ENCODE results near the gene CDC27. TPM values are rescaled to one million over a fixed set of nuclear protein-coding genes. Genes with fewer than 3 reads are reported as not detected.

Gene CDC27
- total RNA-seq, 6 experiments from 2014 or later = 27.5 to 50.4 (median 32.9) TPM

DNA sequence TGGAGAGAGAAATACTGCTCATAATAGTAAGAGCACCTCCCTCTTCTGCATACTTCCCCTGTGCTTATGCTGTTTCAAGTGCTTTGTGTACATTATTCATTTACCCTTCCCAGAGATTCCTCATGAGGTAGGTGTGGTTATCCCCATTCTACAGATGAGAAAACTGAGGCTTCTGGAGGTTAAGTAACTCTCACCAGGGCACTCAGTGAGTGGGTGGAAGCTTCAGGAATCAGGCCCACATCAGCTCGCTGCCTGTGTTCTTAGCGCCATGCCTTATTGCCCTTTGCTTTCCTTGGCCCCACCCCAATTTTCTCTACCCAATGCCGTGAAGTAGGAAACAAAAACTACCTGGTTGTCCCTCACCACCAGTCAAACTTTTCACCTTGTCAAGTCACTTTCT, 46.4 kb upstream of the CDC27 start:
- whole genome bisulfite sequencing (ENCODE audit: insufficient coverage, low coverage, low lambda C conversion rate, missing lambda C conversion rate) = 83% methylated on average over 3 of the region's 3 CpGs
- DNase-seq (no peak), ATAC-seq (no peak)
- Histone ChIP-seq H3K4me1 (peaks cover 0 to 18% (median 0%) of the 10 kb centered on the region in 4 donors), H3K9me3 (no peaks in the 10 kb centered on the region), H3K4me3 (no peak overlapping the region), H3K27me3 (no peaks in the 10 kb centered on the region), H3K27ac (no peak overlapping the region), H3K36me3 (no peaks in the 10 kb centered on the region)
- intact Hi-C loops (cut with DNase I) = loop anchor here in 1 of 2 donors (10.0 kb wide), 1 partner anchor 79 kb away; no protein-coding TSS in a partner anchor
- TF ChIP-seq, protein P1, sequence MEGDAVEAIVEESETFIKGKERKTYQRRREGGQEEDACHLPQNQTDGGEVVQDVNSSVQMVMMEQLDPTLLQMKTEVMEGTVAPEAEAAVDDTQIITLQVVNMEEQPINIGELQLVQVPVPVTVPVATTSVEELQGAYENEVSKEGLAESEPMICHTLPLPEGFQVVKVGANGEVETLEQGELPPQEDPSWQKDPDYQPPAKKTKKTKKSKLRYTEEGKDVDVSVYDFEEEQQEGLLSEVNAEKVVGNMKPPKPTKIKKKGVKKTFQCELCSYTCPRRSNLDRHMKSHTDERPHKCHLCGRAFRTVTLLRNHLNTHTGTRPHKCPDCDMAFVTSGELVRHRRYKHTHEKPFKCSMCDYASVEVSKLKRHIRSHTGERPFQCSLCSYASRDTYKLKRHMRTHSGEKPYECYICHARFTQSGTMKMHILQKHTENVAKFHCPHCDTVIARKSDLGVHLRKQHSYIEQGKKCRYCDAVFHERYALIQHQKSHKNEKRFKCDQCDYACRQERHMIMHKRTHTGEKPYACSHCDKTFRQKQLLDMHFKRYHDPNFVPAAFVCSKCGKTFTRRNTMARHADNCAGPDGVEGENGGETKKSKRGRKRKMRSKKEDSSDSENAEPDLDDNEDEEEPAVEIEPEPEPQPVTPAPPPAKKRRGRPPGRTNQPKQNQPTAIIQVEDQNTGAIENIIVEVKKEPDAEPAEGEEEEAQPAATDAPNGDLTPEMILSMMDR (IDR thresholded peaks at IDR 0.05) = no peak
- TF ChIP-seq POLR2A (IDR thresholded peaks at IDR 0.05) = no peak

DNA sequence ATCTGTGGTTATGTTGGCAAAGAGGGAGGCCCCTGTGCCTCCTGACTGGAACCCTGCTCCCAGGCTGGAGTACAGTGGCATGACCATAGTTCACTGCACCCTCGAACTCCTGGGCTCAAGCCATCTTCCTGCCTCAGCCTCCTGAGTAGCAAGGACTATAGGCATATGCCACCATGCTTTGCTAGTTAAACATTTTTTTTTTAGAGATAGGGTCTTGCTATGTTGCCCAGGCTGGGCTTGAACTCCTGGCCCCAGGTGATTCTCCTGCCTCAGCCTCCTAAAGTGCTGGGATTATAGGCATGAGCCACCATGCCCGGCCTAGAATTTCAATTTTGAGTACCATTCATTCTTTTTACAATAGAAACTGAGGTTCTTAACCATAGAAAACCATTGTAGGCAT, 43.4 kb upstream of the CDC27 start:
- peak overlapping the region in 1 of 3 donors; percentile 90 for H3K27ac ChIP-seq
- intact Hi-C loops (cut with DNase I) = loop anchor here in 1 of 2 donors (10.0 kb wide), 1 partner anchor 82 kb away; no protein-coding TSS in a partner anchor
- DNase-seq (no peak), ATAC-seq (no peak)
- peaks cover 0 to 26% (median 2%) of the 10 kb centered on the region in 4 donors for H3K4me1 ChIP-seq
- H3K27me3 ChIP-seq = no peaks in the 10 kb centered on the region
- no peak overlapping the region for H3K4me3 ChIP-seq
- TF ChIP-seq, protein P1 (IDR thresholded peaks at IDR 0.05) = no peak
- TF ChIP-seq POLR2A (IDR thresholded peaks at IDR 0.05) = no peak
- no peaks in the 10 kb centered on the region for H3K36me3 ChIP-seq
- 63% methylated on average over 2 of the region's 2 CpGs for WGBS (ENCODE audit: insufficient coverage, low coverage, low lambda C conversion rate, missing lambda C conversion rate)
- H3K9me3 ChIP-seq = no peaks in the 10 kb centered on the region

DNA sequence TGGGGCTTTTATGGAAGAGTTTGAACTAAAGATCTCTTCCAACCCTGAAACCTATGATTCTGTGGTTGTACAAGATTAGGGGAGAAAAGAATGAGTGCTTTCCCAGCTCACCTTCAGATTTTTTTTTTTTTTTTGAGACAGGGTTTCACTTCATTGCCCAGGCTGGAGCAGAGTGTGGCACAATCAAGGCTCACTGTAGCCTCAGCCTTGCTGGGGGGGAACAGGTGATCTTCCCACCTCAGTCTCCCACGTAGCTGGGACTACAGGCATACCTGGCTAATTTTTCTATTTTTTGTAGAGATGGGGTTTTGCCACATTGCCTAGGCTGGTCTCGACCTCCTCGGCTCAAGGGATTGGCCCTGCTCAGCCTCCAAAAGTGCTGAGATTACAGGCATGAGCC, 42.8 kb upstream of the CDC27 start:
- H3K27me3 ChIP-seq = no peaks in the 10 kb centered on the region
- H3K4me3 ChIP-seq = no peak overlapping the region
- ATAC-seq (no peak), DNase-seq (no peak)
- H3K9me3 ChIP-seq = no peaks in the 10 kb centered on the region
- TF ChIP-seq, protein P1 (IDR thresholded peaks at IDR 0.05) = no peak
- no peak for TF ChIP-seq POLR2A (IDR thresholded peaks at IDR 0.05)
- H3K27ac ChIP-seq = peak overlapping the region in 1 of 3 donors; percentile 90
- H3K36me3 ChIP-seq = no peaks in the 10 kb centered on the region
- whole genome bisulfite sequencing (ENCODE audit: insufficient coverage, low coverage, low lambda C conversion rate, missing lambda C conversion rate) = 86% methylated on average over 3 of the region's 3 CpGs
- H3K4me1 ChIP-seq = peaks cover 0 to 26% (median 2%) of the 10 kb centered on the region in 4 donors
- intact Hi-C loops (cut with DNase I) = loop anchor here in 1 of 2 donors (10.0 kb wide), 1 partner anchor 83 kb away; no protein-coding TSS in a partner anchor

DNA sequence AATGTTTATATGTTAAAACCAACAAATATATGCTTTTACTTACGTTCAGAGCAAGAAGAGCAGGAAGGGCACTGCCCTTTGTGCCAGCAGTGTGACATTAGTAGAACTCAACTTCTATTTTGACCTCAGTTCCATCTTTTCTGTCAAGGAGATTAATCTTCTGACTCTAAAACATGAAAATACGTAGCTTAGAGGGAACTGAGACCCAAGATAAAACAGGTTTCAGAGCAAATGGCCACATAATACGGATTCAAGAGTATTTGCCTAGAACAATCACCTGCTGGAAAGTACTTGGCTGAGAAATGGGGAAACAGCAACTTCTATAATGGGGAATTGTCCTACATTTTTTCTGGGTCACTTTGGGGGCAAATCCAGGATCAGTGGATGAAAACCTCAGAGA, 42.2 kb upstream of the CDC27 start:
- intact Hi-C loops (cut with DNase I) = loop anchor here in 1 of 2 donors (10.0 kb wide), 1 partner anchor 83 kb away; no protein-coding TSS in a partner anchor
- H3K27ac ChIP-seq = peak overlapping the region; percentile 41 to 90 (median 82)
- no peaks in the 10 kb centered on the region for H3K27me3 ChIP-seq
- no peaks in the 10 kb centered on the region for H3K9me3 ChIP-seq
- 29% methylated on average over 3 of the region's 3 CpGs for WGBS (ENCODE audit: insufficient coverage, low coverage, low lambda C conversion rate, missing lambda C conversion rate)
- peak overlapping the region; percentile 34 to 54 (median 50) for H3K4me3 ChIP-seq
- TF ChIP-seq POLR2A (IDR thresholded peaks at IDR 0.05) = no peak
- TF ChIP-seq, protein P1 (IDR thresholded peaks at IDR 0.05) = no peak
- H3K4me1 ChIP-seq = peaks cover 0 to 26% (median 2%) of the 10 kb centered on the region in 4 donors
- no peak for DNase-seq
- no peak for ATAC-seq
- no peaks in the 10 kb centered on the region for H3K36me3 ChIP-seq

All from right lobe of liver (tissue), 6 donors.